GM19438 (cell line): Measurements from ENCODE around the gene RAB27A.
"Not testable (repeated sequence)": the region's sequence is repeated elsewhere in the genome, so short reads cannot be mapped to it uniquely, and the experiment has no call there.

ENCODE experiments used
- ATAC-seq: cut with Tn5 transposase; IDR thresholded peaks from one replicate; pipeline ENCODE4 v1.9.1; 2021; ENCODE audit warnings: low read depth; ENCODE audit not compliant: unreplicated experiment

The RAB27A gene

GRCh38 chr15:55289746-55290527 is at the start of gene RAB27A:
Gene RAB27A, minus strand, starts transcription at chr15:55289813. Its CDS starts 54,879 bp downstream, at chr15:55234934.
- ATAC-seq = peak; percentile 71

- ATAC-seq = no peak
Measured at GRCh38 chr15:55337160-55337559, 47.5 kb upstream of the RAB27A start.

- ATAC-seq = no peak
Measured at GRCh38 chr15:55334997-55335396, 45.4 kb upstream of the RAB27A start.

GRCh38 chr15:55334371-55334770 is 44.8 kb upstream of the RAB27A start:
- ATAC-seq = no peak

GRCh38 chr15:55327387-55327786 is 37.8 kb upstream of the RAB27A start:
- no peak for ATAC-seq

- ATAC-seq = no peak
Measured at GRCh38 chr15:55322467-55322866, 32.9 kb upstream of the RAB27A start.

- no peak for ATAC-seq
Measured at GRCh38 chr15:55320963-55321362, 31.4 kb upstream of the RAB27A start.

GRCh38 chr15:55320238-55320550 is 30.6 kb upstream of the RAB27A start:
- ATAC-seq = no peak

- no peak for ATAC-seq
Measured at GRCh38 chr15:55319537-55320237, 30.1 kb upstream of the RAB27A start.

GRCh38 chr15:55318588-55319494 is 29.2 kb upstream of the RAB27A start, which contains the start of the genes PIGB and PIGBOS1:
Gene PIGB, plus strand, starts transcription at chr15:55319222. Its CDS starts 29 bp downstream, at chr15:55319251.
Gene PIGBOS1, minus strand, starts transcription at chr15:55319123. Its CDS starts 1,331 bp downstream, at chr15:55317792.
- ATAC-seq = peak; percentile 93

GRCh38 chr15:55302801-55303200 is 13.2 kb upstream of the RAB27A start:
- ATAC-seq = not testable (repeated sequence)

GRCh38 chr15:55297315-55297714 is 7.7 kb upstream of the RAB27A start:
- ATAC-seq = no peak

- ATAC-seq = peak; percentile 61
Measured at GRCh38 chr15:55290528-55291057, 980 bp upstream of the RAB27A start.

GRCh38 chr15:55289011-55289745 is 435 bp downstream of the RAB27A start:
- ATAC-seq = peak; percentile 38

- no peak for ATAC-seq
Measured at GRCh38 chr15:55288006-55288717, 1.5 kb downstream of the RAB27A start.

GRCh38 chr15:55286442-55287189 is 3.0 kb downstream of the RAB27A start:
- not testable (repeated sequence) for ATAC-seq

GRCh38 chr15:55284426-55284825 is 5.2 kb downstream of the RAB27A start:
- no peak for ATAC-seq

- no peak for ATAC-seq
Measured at GRCh38 chr15:55283379-55284147, 6.0 kb downstream of the RAB27A start.
